K562 (cell line): Measurements from ENCODE around the gene C5AR2. TPM values are rescaled to one million over a fixed set of nuclear protein-coding genes. Genes with fewer than 3 reads are reported as not detected.
A peak's percentile ranks its signal among the peaks of the same experiment; 100 is the strongest.

ENCODE experiments used
- C11orf30 ChIP-seq: fragments of 450-650 bp; IDR thresholded peaks from 2 replicates; pipeline ENCODE4 v1.6.1; 2016; ENCODE audit warnings: low read depth, mild to moderate bottlenecking
- ETS2 ChIP-seq: IDR thresholded peaks from 2 replicates; pipeline ENCODE4 v1.6.1; 2016; ENCODE audit warnings: borderline replicate concordance, missing genetic modification characterization, mild to moderate bottlenecking, moderate library complexity, missing compliant biosample characterization; ENCODE audit not compliant: poor library complexity, severe bottlenecking
- EZH2 ChIP-seq: IDR thresholded peaks from 2 replicates; pipeline ENCODE4 v1.6.1; 2012; ENCODE audit warnings: low read depth, mild to moderate bottlenecking, inconsistent platforms, low read length, borderline replicate concordance
- HNRNPLL ChIP-seq: fragments of 200-400 bp; formaldehyde crosslinking; IDR thresholded peaks from 2 replicates; pipeline ENCODE4 v1.6.1; 2017; ENCODE audit warnings: low read length, low read depth, mild to moderate bottlenecking; ENCODE audit not compliant: poor library complexity, severe bottlenecking
- KAT2B ChIP-seq: IDR thresholded peaks from one replicate; pipeline ENCODE4 v1.6.1; 2012; ENCODE audit warnings: low read depth, mild to moderate bottlenecking, control low read depth, inconsistent platforms, low read length, moderate library complexity
- NFE2 ChIP-seq: IDR thresholded peaks from 2 replicates; pipeline ENCODE4 v1.6.1; 2014; ENCODE audit warnings: antibody characterized with exemption, low read depth
- RBM25 ChIP-seq: fragments of 200-400 bp; formaldehyde crosslinking; IDR thresholded peaks from 2 replicates; pipeline ENCODE4 v1.6.1; 2018; ENCODE audit warnings: low read length, low read depth, moderate library complexity; ENCODE audit not compliant: severe bottlenecking
- SREBF1 ChIP-seq: fragments of 150-350 bp; IDR thresholded peaks from 2 replicates; pipeline ENCODE4 v1.6.1; 2014; ENCODE audit warnings: antibody characterized with exemption, low read depth, low read length, borderline replicate concordance
- ZNF146 ChIP-seq: IDR thresholded peaks from one replicate; pipeline ENCODE4 v1.6.1; 2018; ENCODE audit warnings: missing compliant biosample characterization; ENCODE audit not compliant: unreplicated experiment
- ZNF316 ChIP-seq: fragments of 450-650 bp; IDR thresholded peaks from 2 replicates; pipeline ENCODE4 v1.6.1; 2016
- polyA plus RNA-seq, 8 experiments: library from polyadenylated mRNA; depleted of rRNA in 4 of 8; stranded (reverse) in 5 of 8; unstranded in 3 of 8; fragments of >200 nt; fragmentation: Nextera tagmentation in 2 of 8; fragmentation: Illumina TruSeq in 1 of 8; extraction: Ambion mirVana in 2 of 8; extraction: Trizol in 1 of 8; gene quantifications; 2 replicates each; pipeline versions ENCODE4 v1.2.1 to v1.2.3, GENCODE V29; 2011 to 2014; ENCODE audit warnings: inconsistent platforms in 1 of 8, missing spikeins in 1 of 8
- total RNA-seq, 7 experiments: library from RNA; depleted of rRNA in 6 of 7; stranded (reverse); fragments of >200 nt in 6 of 7; fragmentation: Illumina TruSeq in 2 of 7; extraction: Trizol in 2 of 7; gene quantifications; 2 replicates each; pipeline versions ENCODE4 v1.2.1 to v1.2.3, GENCODE V29; 2011 to 2021; ENCODE audit warnings: low replicate concordance in 1 of 7
- TF ChIP-seq, protein P1 (sequence below): fragments of 450-650 bp; IDR thresholded peaks from 2 replicates; pipeline ENCODE4 v1.6.1; 2016; ENCODE audit warnings: mild to moderate bottlenecking, moderate library complexity
- TF ChIP-seq, protein P2 (sequence below), 2 experiments: fragments of 450-650 bp; conservative IDR thresholded peaks; 2 replicates each; pipeline ENCODE4 v1.6.1; 2017; ENCODE audit warnings: mild to moderate bottlenecking in 2 of 2, moderate library complexity in 2 of 2
- TF ChIP-seq, protein P3 (sequence below): sonication (generic); formaldehyde crosslinking; IDR thresholded peaks from 2 replicates; pipeline ENCODE4 v1.9.0; 2022; ENCODE audit warnings: mild to moderate bottlenecking, missing genetic modification reagents
- TF ChIP-seq, protein P4 (sequence below): sonication (generic); formaldehyde crosslinking; IDR thresholded peaks from 2 replicates; pipeline ENCODE4 v1.8.1; 2022; ENCODE audit warnings: missing genetic modification reagents

The C5AR2 gene
- total and polyA plus RNA-seq, 9 of the 15 experiments (the other 6 are each of a cell fraction or from before 2014, with no cell fraction given), result 0.01 to 1.1 (median 0.13) TPM

DNA sequence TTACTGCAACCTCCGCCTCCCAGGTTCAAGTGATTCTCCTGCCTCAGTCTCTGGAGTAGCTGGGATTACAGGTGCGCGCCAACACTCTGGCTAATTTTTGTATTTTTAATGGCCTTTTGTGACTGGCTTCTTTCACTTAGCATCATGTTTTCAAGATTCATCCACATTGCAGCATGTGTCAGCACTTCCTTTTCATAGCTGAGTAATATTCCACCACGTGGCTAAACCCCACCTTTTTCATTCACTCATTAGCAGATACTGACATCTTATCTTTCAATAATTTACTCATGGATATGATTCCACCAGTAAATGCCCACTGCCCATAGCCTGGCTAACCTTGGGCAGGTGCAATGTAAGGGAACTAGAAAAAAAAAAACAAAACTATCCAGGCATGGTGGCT, 15.5 kb upstream of the C5AR2 start (continued):
- TF ChIP-seq, protein P1, sequence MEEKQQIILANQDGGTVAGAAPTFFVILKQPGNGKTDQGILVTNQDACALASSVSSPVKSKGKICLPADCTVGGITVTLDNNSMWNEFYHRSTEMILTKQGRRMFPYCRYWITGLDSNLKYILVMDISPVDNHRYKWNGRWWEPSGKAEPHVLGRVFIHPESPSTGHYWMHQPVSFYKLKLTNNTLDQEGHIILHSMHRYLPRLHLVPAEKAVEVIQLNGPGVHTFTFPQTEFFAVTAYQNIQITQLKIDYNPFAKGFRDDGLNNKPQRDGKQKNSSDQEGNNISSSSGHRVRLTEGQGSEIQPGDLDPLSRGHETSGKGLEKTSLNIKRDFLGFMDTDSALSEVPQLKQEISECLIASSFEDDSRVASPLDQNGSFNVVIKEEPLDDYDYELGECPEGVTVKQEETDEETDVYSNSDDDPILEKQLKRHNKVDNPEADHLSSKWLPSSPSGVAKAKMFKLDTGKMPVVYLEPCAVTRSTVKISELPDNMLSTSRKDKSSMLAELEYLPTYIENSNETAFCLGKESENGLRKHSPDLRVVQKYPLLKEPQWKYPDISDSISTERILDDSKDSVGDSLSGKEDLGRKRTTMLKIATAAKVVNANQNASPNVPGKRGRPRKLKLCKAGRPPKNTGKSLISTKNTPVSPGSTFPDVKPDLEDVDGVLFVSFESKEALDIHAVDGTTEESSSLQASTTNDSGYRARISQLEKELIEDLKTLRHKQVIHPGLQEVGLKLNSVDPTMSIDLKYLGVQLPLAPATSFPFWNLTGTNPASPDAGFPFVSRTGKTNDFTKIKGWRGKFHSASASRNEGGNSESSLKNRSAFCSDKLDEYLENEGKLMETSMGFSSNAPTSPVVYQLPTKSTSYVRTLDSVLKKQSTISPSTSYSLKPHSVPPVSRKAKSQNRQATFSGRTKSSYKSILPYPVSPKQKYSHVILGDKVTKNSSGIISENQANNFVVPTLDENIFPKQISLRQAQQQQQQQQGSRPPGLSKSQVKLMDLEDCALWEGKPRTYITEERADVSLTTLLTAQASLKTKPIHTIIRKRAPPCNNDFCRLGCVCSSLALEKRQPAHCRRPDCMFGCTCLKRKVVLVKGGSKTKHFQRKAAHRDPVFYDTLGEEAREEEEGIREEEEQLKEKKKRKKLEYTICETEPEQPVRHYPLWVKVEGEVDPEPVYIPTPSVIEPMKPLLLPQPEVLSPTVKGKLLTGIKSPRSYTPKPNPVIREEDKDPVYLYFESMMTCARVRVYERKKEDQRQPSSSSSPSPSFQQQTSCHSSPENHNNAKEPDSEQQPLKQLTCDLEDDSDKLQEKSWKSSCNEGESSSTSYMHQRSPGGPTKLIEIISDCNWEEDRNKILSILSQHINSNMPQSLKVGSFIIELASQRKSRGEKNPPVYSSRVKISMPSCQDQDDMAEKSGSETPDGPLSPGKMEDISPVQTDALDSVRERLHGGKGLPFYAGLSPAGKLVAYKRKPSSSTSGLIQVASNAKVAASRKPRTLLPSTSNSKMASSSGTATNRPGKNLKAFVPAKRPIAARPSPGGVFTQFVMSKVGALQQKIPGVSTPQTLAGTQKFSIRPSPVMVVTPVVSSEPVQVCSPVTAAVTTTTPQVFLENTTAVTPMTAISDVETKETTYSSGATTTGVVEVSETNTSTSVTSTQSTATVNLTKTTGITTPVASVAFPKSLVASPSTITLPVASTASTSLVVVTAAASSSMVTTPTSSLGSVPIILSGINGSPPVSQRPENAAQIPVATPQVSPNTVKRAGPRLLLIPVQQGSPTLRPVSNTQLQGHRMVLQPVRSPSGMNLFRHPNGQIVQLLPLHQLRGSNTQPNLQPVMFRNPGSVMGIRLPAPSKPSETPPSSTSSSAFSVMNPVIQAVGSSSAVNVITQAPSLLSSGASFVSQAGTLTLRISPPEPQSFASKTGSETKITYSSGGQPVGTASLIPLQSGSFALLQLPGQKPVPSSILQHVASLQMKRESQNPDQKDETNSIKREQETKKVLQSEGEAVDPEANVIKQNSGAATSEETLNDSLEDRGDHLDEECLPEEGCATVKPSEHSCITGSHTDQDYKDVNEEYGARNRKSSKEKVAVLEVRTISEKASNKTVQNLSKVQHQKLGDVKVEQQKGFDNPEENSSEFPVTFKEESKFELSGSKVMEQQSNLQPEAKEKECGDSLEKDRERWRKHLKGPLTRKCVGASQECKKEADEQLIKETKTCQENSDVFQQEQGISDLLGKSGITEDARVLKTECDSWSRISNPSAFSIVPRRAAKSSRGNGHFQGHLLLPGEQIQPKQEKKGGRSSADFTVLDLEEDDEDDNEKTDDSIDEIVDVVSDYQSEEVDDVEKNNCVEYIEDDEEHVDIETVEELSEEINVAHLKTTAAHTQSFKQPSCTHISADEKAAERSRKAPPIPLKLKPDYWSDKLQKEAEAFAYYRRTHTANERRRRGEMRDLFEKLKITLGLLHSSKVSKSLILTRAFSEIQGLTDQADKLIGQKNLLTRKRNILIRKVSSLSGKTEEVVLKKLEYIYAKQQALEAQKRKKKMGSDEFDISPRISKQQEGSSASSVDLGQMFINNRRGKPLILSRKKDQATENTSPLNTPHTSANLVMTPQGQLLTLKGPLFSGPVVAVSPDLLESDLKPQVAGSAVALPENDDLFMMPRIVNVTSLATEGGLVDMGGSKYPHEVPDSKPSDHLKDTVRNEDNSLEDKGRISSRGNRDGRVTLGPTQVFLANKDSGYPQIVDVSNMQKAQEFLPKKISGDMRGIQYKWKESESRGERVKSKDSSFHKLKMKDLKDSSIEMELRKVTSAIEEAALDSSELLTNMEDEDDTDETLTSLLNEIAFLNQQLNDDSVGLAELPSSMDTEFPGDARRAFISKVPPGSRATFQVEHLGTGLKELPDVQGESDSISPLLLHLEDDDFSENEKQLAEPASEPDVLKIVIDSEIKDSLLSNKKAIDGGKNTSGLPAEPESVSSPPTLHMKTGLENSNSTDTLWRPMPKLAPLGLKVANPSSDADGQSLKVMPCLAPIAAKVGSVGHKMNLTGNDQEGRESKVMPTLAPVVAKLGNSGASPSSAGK, result peak; percentile 44; the same call in 1 of the 2 replicates
- TF ChIP-seq NFE2, result peak; percentile 23; the same call in 1 of the 2 replicates
- peak; percentile 66 for TF ChIP-seq ZNF316
- TF ChIP-seq, protein P2, sequence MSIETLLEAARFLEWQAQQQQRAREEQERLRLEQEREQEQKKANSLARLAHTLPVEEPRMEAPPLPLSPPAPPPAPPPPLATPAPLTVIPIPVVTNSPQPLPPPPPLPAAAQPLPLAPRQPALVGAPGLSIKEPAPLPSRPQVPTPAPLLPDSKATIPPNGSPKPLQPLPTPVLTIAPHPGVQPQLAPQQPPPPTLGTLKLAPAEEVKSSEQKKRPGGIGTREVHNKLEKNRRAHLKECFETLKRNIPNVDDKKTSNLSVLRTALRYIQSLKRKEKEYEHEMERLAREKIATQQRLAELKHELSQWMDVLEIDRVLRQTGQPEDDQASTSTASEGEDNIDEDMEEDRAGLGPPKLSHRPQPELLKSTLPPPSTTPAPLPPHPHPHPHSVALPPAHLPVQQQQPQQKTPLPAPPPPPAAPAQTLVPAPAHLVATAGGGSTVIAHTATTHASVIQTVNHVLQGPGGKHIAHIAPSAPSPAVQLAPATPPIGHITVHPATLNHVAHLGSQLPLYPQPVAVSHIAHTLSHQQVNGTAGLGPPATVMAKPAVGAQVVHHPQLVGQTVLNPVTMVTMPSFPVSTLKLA (conservative IDR thresholded peaks at IDR 0.05), result 0 out of 4 replicates have a peak, but pooled peaks of 1 of the 2 experiments have one; percentile 44
- peak; percentile 99 for TF ChIP-seq ZNF146
- no peak for TF ChIP-seq HNRNPLL
- peak; percentile 73 for TF ChIP-seq RBM25
- no peak for TF ChIP-seq KAT2B
- TF ChIP-seq, protein P3, sequence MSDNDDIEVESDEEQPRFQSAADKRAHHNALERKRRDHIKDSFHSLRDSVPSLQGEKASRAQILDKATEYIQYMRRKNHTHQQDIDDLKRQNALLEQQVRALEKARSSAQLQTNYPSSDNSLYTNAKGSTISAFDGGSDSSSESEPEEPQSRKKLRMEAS (CRISPR knock-in tag), result peak; percentile 41; the same call in 1 of the 2 replicates
- TF ChIP-seq ETS2 (tag), result no peak
- TF ChIP-seq, protein P4, sequence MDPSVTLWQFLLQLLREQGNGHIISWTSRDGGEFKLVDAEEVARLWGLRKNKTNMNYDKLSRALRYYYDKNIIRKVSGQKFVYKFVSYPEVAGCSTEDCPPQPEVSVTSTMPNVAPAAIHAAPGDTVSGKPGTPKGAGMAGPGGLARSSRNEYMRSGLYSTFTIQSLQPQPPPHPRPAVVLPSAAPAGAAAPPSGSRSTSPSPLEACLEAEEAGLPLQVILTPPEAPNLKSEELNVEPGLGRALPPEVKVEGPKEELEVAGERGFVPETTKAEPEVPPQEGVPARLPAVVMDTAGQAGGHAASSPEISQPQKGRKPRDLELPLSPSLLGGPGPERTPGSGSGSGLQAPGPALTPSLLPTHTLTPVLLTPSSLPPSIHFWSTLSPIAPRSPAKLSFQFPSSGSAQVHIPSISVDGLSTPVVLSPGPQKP, result no peak
- TF ChIP-seq C11orf30, result 0 out of 2 replicates have a peak, but pooled peaks have one; percentile 12
- TF ChIP-seq SREBF1, result no peak
- no peak for TF ChIP-seq EZH2
